GM21528 (cell line): ENCODE measurements around the gene APOL3.
"Not testable (repeated sequence)": the region's sequence is repeated elsewhere in the genome, so short reads cannot be mapped to it uniquely, and the experiment has no call there.

Source experiments
- ATAC-seq: cut with Tn5 transposase; IDR thresholded peaks from one replicate; pipeline ENCODE4 v1.9.1; 2021; ENCODE audit warnings: mild to moderate bottlenecking, moderate library complexity; ENCODE audit not compliant: unreplicated experiment, low FRiP score

APOL3 gene

DNA sequence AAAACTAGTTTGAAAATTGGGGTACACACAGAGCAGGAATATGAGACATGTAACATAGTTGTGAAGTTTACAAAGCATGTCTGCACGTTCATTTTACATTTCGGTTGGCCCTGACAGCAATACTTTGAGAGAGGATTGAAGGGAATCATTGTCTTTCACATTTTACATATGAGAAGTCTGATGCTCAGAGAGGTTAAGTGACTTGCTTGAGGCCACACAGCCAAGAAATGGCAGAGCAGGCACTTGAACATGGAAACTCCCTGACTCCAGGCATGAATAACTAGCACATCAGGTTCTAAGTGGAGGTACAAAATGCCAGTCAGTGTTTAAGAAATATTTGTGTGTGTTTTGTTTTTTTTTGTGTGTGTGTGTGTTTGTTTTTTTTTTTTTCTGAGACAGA, 53.6 kb downstream of the APOL3 start:
- ATAC-seq, result no peak

GRCh38 chr22:36104988-36105387, 55.6 kb downstream of the APOL3 start:
- ATAC-seq, result no peak

DNA sequence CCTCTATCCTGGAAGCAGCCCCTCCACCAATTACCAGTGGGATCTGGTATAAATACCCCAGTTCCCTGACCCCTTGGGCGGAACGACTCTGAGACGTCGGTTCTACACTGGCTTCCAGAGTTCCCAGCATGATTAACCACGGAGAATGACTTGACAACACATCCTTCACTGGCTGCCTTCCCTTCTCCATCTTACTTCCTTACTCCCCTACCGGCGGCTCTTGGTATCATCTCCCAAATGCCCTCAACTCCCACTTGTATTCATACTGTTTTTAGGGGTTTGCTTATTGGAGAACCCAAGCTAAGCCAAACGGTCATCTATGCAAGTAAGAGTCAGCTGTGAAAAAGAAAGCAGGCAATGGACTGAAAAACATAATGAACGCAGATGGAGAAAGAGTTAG, 56.1 kb downstream of the APOL3 start:
- ATAC-seq, result no peak

DNA sequence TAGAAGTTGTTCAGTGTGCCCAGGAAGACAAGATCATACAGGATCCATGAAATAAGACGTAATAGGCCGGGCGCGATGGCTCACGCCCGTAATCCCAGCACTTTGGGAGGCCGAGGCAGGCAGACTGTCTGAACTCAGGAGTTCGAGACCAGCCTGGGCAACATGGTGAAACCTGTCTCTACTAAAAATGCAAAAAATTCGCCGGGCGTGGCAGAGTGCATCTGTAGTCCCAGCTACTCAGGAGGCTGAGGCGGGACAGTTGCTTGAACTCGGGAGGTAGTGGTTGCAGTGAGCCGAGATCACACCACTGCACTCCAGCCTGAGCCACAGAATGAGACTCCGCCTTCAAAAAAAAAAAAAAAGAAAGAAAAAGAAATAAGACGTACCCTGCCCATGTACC, 56.7 kb downstream of the APOL3 start:
- ATAC-seq, result no peak

DNA sequence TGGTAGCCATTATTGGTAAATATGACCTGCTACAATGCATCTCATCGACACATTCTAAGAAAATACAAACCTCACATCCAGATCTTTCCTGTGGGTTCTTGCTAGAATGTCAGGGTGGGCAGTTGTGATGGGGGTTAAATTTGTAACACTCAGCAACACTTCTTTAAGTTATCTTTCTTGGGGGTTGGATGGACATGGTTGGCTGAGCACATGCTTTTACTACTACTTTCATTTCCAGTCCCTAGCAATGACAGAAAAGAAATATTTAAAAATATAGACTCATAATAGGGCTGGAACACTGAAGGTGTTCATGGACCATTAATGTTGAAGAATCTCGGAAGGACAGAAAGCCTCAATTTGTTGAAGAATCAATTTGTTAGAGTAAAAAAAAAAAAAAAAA, 57.6 kb downstream of the APOL3 start:
- no peak for ATAC-seq

- ATAC-seq, result no peak
Measured at GRCh38 chr22:36101756-36102155, 58.8 kb downstream of the APOL3 start.

DNA sequence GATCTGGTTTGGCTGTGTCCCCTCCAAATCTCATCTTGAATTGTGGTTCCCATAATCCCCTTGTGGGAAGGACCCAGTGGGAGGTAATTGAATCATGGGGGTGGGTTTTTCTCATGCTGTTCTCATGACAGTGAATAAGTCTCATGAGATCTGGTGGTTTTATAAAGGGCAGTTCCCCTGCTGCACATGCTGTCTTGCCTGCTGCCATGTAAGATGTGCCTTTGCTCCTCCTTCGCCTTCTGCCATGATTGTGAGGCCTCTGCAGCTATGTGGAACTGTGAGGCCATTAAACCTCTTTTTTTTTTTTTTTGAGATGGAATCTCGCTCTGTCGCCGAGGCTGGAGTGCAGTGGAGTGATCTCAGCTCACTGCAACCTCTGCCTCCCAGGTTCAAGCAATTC, 59.6 kb downstream of the APOL3 start:
- not testable (repeated sequence) for ATAC-seq

GRCh38 chr22:36100134-36100824, 60.3 kb downstream of the APOL3 start:
- no peak for ATAC-seq

DNA sequence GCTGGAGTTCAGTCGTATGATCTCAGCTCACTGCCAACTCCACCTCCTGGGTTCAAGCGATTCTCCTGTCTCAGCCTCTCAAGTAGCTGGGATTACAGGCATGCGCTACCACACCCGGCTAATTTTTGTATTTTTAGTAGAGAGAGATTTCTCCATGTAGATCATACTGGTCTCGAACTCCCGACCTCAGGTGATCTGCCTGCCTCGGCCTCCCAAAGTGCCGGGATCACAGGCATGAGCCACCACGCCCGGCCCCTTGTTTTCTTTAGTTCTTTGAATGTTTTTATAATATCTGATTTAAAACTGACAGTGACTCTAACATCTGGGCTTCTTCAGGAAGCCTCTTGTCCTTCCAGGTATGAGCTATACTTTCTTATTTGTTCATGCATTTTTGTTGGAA, 61.0 kb downstream of the APOL3 start:
- not testable (repeated sequence) for ATAC-seq

- no peak for ATAC-seq
Measured at GRCh38 chr22:36097880-36098279, 62.7 kb downstream of the APOL3 start.

GRCh38 chr22:36090772-36091171, 69.8 kb downstream of the APOL3 start:
- ATAC-seq, result not testable (repeated sequence)
